ENCODE measurements around the gene GORASP1.

GORASP1 gene

DNA sequence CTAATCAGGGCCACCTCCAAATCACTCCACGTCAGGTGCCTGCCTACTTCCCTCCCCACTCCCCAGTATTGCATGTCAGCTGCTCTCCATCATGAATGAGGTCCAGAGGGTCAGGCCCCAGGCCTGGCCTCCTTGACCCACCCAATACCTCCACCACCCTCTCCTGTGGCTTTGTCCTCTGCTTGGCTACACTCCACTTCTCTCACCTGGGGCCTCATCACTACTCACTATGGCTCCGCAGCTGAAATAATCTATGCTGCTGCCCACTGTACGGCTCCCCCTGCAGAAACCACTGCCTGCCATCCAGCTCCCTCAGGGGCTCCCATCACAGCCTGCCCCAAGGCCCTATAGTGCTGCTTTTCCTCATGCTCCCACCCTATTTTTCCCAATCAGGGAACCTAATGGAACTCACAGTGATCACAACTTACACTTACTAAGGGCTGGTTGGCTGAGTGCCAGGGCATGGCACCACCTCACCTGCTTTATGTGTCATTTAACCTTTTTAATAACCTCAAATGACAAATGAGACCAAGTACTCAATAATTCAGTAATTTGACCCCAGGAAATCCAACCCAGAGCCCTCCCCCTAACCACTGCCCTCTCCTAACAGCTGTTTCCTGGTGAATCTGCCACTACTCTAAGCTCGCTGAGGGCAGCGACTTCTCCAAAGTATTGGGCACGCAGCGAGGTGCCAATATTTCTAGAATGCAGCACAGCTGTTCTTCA is 2.3 kb downstream of the GORASP1 start:
- DNase-seq (peak; percentile 41), ATAC-seq (no peak)
- Mint-ChIP-seq H3K27ac (peak overlapping the region; percentile 44), H3K27me3 (no peaks in the 10 kb centered on the region), H3K4me1 (peaks cover 40% of the 10 kb centered on the region), H3K9me3 (no peaks in the 10 kb centered on the region), H3K36me3 (ENCODE audit: low read depth) (no peaks in the 10 kb centered on the region), H3K4me3 (peak overlapping the region; percentile 87)

GRCh38 chr3:39103791-39104552 is 3.5 kb downstream of the GORASP1 start:
- Mint-ChIP-seq H3K4me1 (peaks cover 37% of the 10 kb centered on the region), H3K36me3 (ENCODE audit: low read depth) (no peaks in the 10 kb centered on the region)

GRCh38 chr3:39103324-39103693 is 4.1 kb downstream of the GORASP1 start:
- Mint-ChIP-seq H3K4me1 (peaks cover 30% of the 10 kb centered on the region), H3K36me3 (ENCODE audit: low read depth) (no peaks in the 10 kb centered on the region)

More at GRCh38 chr3:39103791-39104552, 3.5 kb downstream of the GORASP1 start:
- Mint-ChIP-seq H3K27ac (no peak overlapping the region), H3K9me3 (no peaks in the 10 kb centered on the region), H3K4me3 (no peak overlapping the region), H3K27me3 (no peaks in the 10 kb centered on the region)
- DNase-seq (no peak), ATAC-seq (no peak)

DNA sequence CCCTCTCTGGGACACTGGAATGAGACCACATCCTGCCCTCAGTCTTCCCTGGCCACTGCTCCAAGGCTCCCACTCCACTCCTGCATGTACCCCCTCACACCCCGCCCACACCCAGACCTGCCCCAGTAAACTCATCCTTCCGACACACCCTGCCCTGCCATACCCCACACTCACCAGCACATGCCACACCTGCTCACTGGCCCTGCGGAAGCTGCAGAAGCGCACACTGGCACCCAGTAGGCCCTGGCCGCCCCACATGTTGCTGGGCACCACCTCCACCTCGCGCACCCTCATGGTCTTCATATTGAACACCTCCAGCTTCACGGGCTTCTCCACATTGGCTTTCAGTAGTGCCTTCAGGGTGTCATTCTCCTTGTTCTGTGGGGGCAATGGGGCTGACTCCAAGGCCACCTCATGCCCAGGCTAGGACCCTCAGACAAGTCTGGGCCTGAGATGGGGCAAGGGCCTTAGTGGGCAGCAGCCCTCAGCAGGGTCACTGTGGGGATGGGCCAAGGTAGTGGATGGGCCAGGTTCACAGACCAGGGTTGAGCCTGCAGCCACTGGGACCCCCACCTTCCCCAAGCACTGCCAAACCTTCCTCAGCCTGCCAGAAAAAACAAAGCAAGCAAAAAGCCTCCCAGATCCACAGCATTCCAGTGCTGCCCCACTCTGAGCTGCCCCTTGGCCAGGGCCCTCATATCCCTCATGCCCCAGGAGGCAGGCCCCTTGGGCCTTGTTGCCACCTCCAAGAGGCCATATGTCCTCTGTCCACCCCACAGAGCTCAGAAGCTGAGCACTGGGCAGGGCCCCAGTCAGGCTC is 4.7 kb downstream of the GORASP1 start:
- no peak for DNase-seq
- Mint-ChIP-seq H3K36me3 (ENCODE audit: low read depth) (no peaks in the 10 kb centered on the region), H3K4me1 (peaks cover 24% of the 10 kb centered on the region), H3K4me3 (no peak overlapping the region), H3K27me3 (no peaks in the 10 kb centered on the region), H3K27ac (peak overlapping the region; percentile 9), H3K9me3 (no peaks in the 10 kb centered on the region)
- no peak for ATAC-seq

More at GRCh38 chr3:39103324-39103693, 4.1 kb downstream of the GORASP1 start:
- DNase-seq (no peak), ATAC-seq (no peak)
- H3K27me3 Mint-ChIP-seq: no peaks in the 10 kb centered on the region
- H3K27ac Mint-ChIP-seq: peak overlapping the region; percentile 9
- no peak overlapping the region for H3K4me3 Mint-ChIP-seq
- no peaks in the 10 kb centered on the region for H3K9me3 Mint-ChIP-seq

- Mint-ChIP-seq H3K4me1 (peaks cover 15% of the 10 kb centered on the region), H3K9me3 (no peaks in the 10 kb centered on the region), H3K27me3 (no peaks in the 10 kb centered on the region), H3K36me3 (ENCODE audit: low read depth) (peaks cover 3% of the 10 kb centered on the region), H3K4me3 (no peak overlapping the region), H3K27ac (no peak overlapping the region)
- DNase-seq (peak; percentile 55), ATAC-seq (peak; percentile 53)
Observed at GRCh38 chr3:39101022-39101689, 6.3 kb downstream of the GORASP1 start.

DNA sequence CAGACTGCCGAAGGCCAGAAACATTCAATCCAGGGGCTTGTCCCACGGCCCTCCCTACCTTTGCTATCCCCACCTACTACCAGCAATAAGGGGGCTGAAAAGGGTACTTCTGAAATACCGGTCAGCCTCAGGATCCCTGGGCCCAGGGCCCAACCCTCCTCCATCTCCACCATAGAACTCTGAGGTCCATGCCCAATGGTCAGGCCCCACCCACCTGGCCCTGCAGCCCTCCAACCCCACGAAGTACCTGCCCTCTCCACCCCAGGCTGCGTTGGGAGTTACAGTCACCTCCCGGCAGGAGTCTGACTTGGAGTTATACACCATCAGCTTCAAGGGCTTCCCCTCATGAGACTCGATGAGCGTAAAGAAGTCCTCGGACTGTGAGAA is 6.9 kb downstream of the GORASP1 start:
- Mint-ChIP-seq H3K36me3 (ENCODE audit: low read depth) (peaks cover 3% of the 10 kb centered on the region), H3K27me3 (no peaks in the 10 kb centered on the region), H3K4me3 (no peak overlapping the region), H3K9me3 (no peaks in the 10 kb centered on the region), H3K4me1 (peaks cover 8% of the 10 kb centered on the region), H3K27ac (no peak overlapping the region)
- no peak for DNase-seq
- ATAC-seq: no peak

GRCh38 chr3:39099738-39100499 is 7.5 kb downstream of the GORASP1 start:
- no peaks in the 10 kb centered on the region for H3K9me3 Mint-ChIP-seq
- H3K4me1 Mint-ChIP-seq: peaks cover 3% of the 10 kb centered on the region
- no peak overlapping the region for H3K4me3 Mint-ChIP-seq
- DNase-seq: no peak
- no peak overlapping the region for H3K27ac Mint-ChIP-seq
- H3K36me3 Mint-ChIP-seq (ENCODE audit: low read depth): peaks cover 5% of the 10 kb centered on the region
- H3K27me3 Mint-ChIP-seq: no peaks in the 10 kb centered on the region
- ATAC-seq: no peak

- no peak overlapping the region for H3K27ac Mint-ChIP-seq
- peaks cover 5% of the 10 kb centered on the region for H3K36me3 Mint-ChIP-seq (ENCODE audit: low read depth)
- no peak for ATAC-seq
- DNase-seq: no peak
- no peaks in the 10 kb centered on the region for H3K27me3 Mint-ChIP-seq
- peaks cover 2% of the 10 kb centered on the region for H3K4me1 Mint-ChIP-seq
- H3K4me3 Mint-ChIP-seq: no peak overlapping the region
- H3K9me3 Mint-ChIP-seq: no peaks in the 10 kb centered on the region
Observed at GRCh38 chr3:39099242-39099641, 8.2 kb downstream of the GORASP1 start.

DNA sequence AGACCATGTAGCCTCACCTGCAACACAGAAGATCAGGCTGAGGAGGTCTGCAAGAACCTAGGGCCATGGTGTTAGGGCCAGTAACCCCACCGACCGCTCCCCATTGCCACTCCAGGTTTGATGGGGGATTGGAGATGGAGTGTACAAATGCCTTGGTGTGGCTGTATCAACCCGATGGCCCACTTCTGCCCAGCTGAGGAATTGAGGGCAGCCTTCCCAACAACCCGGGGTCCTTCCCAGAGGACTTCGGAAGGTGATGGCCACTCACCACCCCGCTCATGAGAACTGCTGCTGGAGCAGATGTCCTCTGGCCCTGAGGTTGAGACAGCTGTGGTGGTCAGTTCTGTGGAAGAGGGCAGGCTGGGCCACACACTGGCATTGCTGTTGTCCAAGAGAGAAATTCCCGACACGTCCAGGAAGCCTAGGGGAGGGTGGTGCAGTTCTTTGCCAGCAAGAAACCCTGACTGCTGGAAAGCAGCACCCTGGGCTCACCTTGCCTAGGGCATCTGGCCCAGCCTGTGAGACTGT is 8.9 kb downstream of the GORASP1 start:
- Mint-ChIP-seq H3K36me3 (ENCODE audit: low read depth) (peaks cover 6% of the 10 kb centered on the region), H3K27ac (no peak overlapping the region), H3K4me1 (peaks cover 2% of the 10 kb centered on the region), H3K4me3 (no peak overlapping the region), H3K27me3 (no peaks in the 10 kb centered on the region), H3K9me3 (no peaks in the 10 kb centered on the region)
- ATAC-seq (no peak), DNase-seq (no peak)

GRCh38 chr3:39097716-39098472 is 9.5 kb downstream of the GORASP1 start:
- Mint-ChIP-seq H3K4me3 (no peak overlapping the region), H3K27me3 (no peaks in the 10 kb centered on the region), H3K9me3 (no peaks in the 10 kb centered on the region), H3K4me1 (no peaks in the 10 kb centered on the region), H3K36me3 (ENCODE audit: low read depth) (peaks cover 7% of the 10 kb centered on the region), H3K27ac (peak overlapping the region; percentile 18)
- DNase-seq: no peak
- ATAC-seq: no peak

GRCh38 chr3:39096775-39097174 is 10.7 kb downstream of the GORASP1 start:
- no peak for DNase-seq
- H3K36me3 Mint-ChIP-seq (ENCODE audit: low read depth): peaks cover 13% of the 10 kb centered on the region

DNA sequence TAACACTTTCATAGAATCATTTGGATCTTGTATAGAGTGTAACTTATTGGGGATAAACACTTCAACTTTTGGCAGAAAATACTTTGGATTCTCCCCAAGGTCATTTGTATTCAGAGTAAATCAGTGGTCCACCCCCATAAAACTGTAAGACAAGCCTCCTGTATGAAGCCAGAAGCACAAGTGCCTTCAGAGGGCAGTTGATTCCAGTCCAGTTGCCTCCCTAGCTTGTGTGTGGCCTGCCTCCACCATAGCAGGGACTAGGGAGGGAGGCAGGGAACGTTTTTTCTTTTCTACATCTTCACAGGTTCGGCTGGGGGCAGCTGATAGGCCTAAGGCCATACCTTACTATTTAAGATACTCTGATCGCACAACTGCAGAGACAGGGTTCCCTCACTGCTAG is 11.6 kb downstream of the GORASP1 start:
- H3K36me3 Mint-ChIP-seq (ENCODE audit: low read depth): peaks cover 15% of the 10 kb centered on the region
- H3K27me3 Mint-ChIP-seq: no peaks in the 10 kb centered on the region
- DNase-seq: no peak

More at GRCh38 chr3:39096775-39097174, 10.7 kb downstream of the GORASP1 start:
- peaks cover 3% of the 10 kb centered on the region for H3K4me1 Mint-ChIP-seq
- H3K27me3 Mint-ChIP-seq: no peaks in the 10 kb centered on the region
- H3K27ac Mint-ChIP-seq: no peak overlapping the region
- no peaks in the 10 kb centered on the region for H3K9me3 Mint-ChIP-seq
- H3K4me3 Mint-ChIP-seq: no peak overlapping the region
- no peak for ATAC-seq

More for the DNA sequence above, 11.6 kb downstream of the GORASP1 start:
- no peak for ATAC-seq
- H3K4me1 Mint-ChIP-seq: peaks cover 11% of the 10 kb centered on the region
- no peaks in the 10 kb centered on the region for H3K9me3 Mint-ChIP-seq
- H3K27ac Mint-ChIP-seq: peak overlapping the region; percentile 49
- no peak overlapping the region for H3K4me3 Mint-ChIP-seq

Measured in activated naive CD8-positive, alpha-beta T cell treated with anti-CD3 and anti-CD28 coated beads, Interleukin-2, amount 50 U/mL, for 24 hours (primary cell).